ENCODE measurements around the gene HEXA.
"Not testable (repeated sequence)": the region's sequence is repeated elsewhere in the genome, so short reads cannot be mapped to it uniquely, and the experiment has no call there.

HEXA gene

GRCh38 chr15:72375846-72376581, at the start of gene HEXA:
Gene HEXA (minus strand): TSS chr15:72376014. CDS start chr15:72375972, 42 bp downstream.
- peak; percentile 73 for DNase-seq

- DNase-seq = no peak
These were observed 47.4 kb upstream of the HEXA start for GRCh38 chr15:72423256-72423655.

- no peak for DNase-seq
These were observed 45.7 kb upstream of the HEXA start for GRCh38 chr15:72421484-72421883.

- no peak for DNase-seq
These were observed 44.8 kb upstream of the HEXA start for GRCh38 chr15:72420576-72420975.

GRCh38 chr15:72419768-72420167, 44.0 kb upstream of the HEXA start:
- not testable (repeated sequence) for DNase-seq

- no peak for DNase-seq
These were observed 39.5 kb upstream of the HEXA start for GRCh38 chr15:72415304-72415703.

- DNase-seq = not testable (repeated sequence)
These were observed 37.5 kb upstream of the HEXA start for GRCh38 chr15:72413337-72413736.

GRCh38 chr15:72411544-72411943, 35.7 kb upstream of the HEXA start:
- DNase-seq = no peak

GRCh38 chr15:72411111-72411510, 35.3 kb upstream of the HEXA start:
- DNase-seq = no peak

GRCh38 chr15:72406936-72407335, 31.1 kb upstream of the HEXA start:
- no peak for DNase-seq

- no peak for DNase-seq
These were observed 29.0 kb upstream of the HEXA start for GRCh38 chr15:72404841-72405240.

GRCh38 chr15:72404356-72404755, 28.5 kb upstream of the HEXA start:
- DNase-seq = no peak

- DNase-seq = no peak
These were observed 26.9 kb upstream of the HEXA start for GRCh38 chr15:72402726-72403125.

- DNase-seq = no peak
These were observed 22.8 kb upstream of the HEXA start for GRCh38 chr15:72398648-72399047.

- no peak for DNase-seq
These were observed 22.2 kb upstream of the HEXA start, which contains the start of gene TMEM202 for GRCh38 chr15:72397796-72398588. Gene TMEM202 (plus strand): TSS chr15:72398305. CDS start chr15:72398327, 22 bp downstream.

- not testable (repeated sequence) for DNase-seq
These were observed 20.5 kb upstream of the HEXA start for GRCh38 chr15:72396331-72396730.

GRCh38 chr15:72389231-72389630, 13.4 kb upstream of the HEXA start:
- no peak for DNase-seq

GRCh38 chr15:72387741-72388140, 11.9 kb upstream of the HEXA start:
- no peak for DNase-seq

GRCh38 chr15:72382146-72382545, 6.3 kb upstream of the HEXA start:
- no peak for DNase-seq

- no peak for DNase-seq
These were observed 4.9 kb upstream of the HEXA start for GRCh38 chr15:72380743-72381142.

GRCh38 chr15:72379856-72380430, 4.1 kb upstream of the HEXA start:
- no peak for DNase-seq

GRCh38 chr15:72379106-72379505, 3.3 kb upstream of the HEXA start:
- not testable (repeated sequence) for DNase-seq

- no peak for DNase-seq
These were observed 1.5 kb upstream of the HEXA start for GRCh38 chr15:72377331-72377730.

- no peak for DNase-seq
These were observed 341 bp downstream of the HEXA start for GRCh38 chr15:72375501-72375845.

Measured in NCI-H1436 treated with DMSO at 0.1 percent for 48 hours (cell line).